Neural progenitor cell (in vitro differentiated cells): ENCODE results near the gene NOLC1. TPM values are rescaled to one million over a fixed set of nuclear protein-coding genes. Genes with fewer than 3 reads are reported as not detected.
"Not testable (repeated sequence)": the region's sequence is repeated elsewhere in the genome, so short reads cannot be mapped to it uniquely, and the experiment has no call there.

Source experiments
- DNase-seq: peaks from one replicate; pipeline ENCODE4 v3.0.0-alpha.2; 2016; ENCODE audit warnings: low spot score
- H2AFZ ChIP-seq: fragments of 200-600 bp; sonication (generic); replicated peaks from 2 replicates; pipeline ENCODE4 v1.6.1; 2016; ENCODE audit warnings: antibody characterized with exemption
- H3F3A ChIP-seq: fragments of 200-600 bp; sonication (generic); 2 replicates; pipeline ENCODE4 v1.6.1; 2016; ENCODE audit warnings: antibody characterized with exemption, low read depth
- H3K27ac ChIP-seq: fragments of 200-600 bp; sonication (generic); 2 replicates; pipeline ENCODE4 v1.5.1; 2016; ENCODE audit warnings: mild to moderate bottlenecking
- H3K27me3 ChIP-seq: fragments of 200-600 bp; sonication (generic); 2 replicates; pipeline ENCODE4 v1.6.1; 2016; ENCODE audit warnings: mild to moderate bottlenecking, moderate library complexity
- H3K36me3 ChIP-seq: fragments of 200-600 bp; sonication (generic); 2 replicates; pipeline ENCODE4 v1.5.1; 2016
- H3K4me1 ChIP-seq: fragments of 200-600 bp; sonication (generic); 2 replicates; pipeline ENCODE4 v1.6.1; 2016; ENCODE audit warnings: mixed run types
- H3K4me2 ChIP-seq: fragments of 200-600 bp; sonication (generic); 2 replicates; pipeline ENCODE4 v1.6.1; 2016
- H3K4me3 ChIP-seq: fragments of 200-600 bp; sonication (generic); 2 replicates; pipeline ENCODE4 v1.5.1; 2016
- H3K79me2 ChIP-seq: fragments of 200-600 bp; sonication (generic); 2 replicates; pipeline ENCODE4 v1.6.1; 2016; ENCODE audit warnings: low read depth
- H3K9ac ChIP-seq: fragments of 200-600 bp; sonication (generic); 2 replicates; pipeline ENCODE4 v1.6.1; 2016
- H3K9me3 ChIP-seq: fragments of 200-600 bp; sonication (generic); 2 replicates; pipeline ENCODE4 v1.5.1; 2016; ENCODE audit warnings: low read depth
- H4K20me1 ChIP-seq: fragments of 200-600 bp; sonication (generic); 2 replicates; pipeline ENCODE4 v1.6.1; 2016; ENCODE audit warnings: low read depth
- H3K27ac Mint-ChIP-seq: 3 replicates; pipeline ENCODE4 v1.8.0; 2021; ENCODE audit warnings: mixed read lengths
- H3K27me3 Mint-ChIP-seq: 2 replicates; pipeline ENCODE4 v1.8.0; 2022; ENCODE audit warnings: low read depth, mild to moderate bottlenecking, inconsistent platforms, moderate library complexity, mixed read lengths; ENCODE audit not compliant: insufficient read depth
- H3K36me3 Mint-ChIP-seq: 3 replicates; pipeline ENCODE4 v1.8.0; 2021; ENCODE audit warnings: mixed read lengths
- H3K4me1 Mint-ChIP-seq: 3 replicates; pipeline ENCODE4 v1.8.0; 2021; ENCODE audit warnings: mixed read lengths
- H3K4me3 Mint-ChIP-seq: 3 replicates; pipeline ENCODE4 v1.8.0; 2021; ENCODE audit warnings: mild to moderate bottlenecking, moderate library complexity, mixed read lengths
- H3K9me3 Mint-ChIP-seq: 3 replicates; pipeline ENCODE4 v1.8.0; 2020; ENCODE audit warnings: mixed read lengths
- CTCF ChIP-seq: fragments of 200-600 bp; sonication (generic); IDR thresholded peaks from 2 replicates; pipeline ENCODE4 v1.5.1; 2017; ENCODE audit warnings: antibody characterized with exemption, mild to moderate bottlenecking
- EZH2 ChIP-seq: fragments of 200-600 bp; sonication (generic); IDR thresholded peaks from 2 replicates; pipeline ENCODE4 v1.6.1; 2017; ENCODE audit warnings: antibody characterized with exemption, mild to moderate bottlenecking, moderate library complexity
- EZH2phosphoT487 ChIP-seq: fragments of 200-600 bp; sonication (generic); IDR thresholded peaks from 2 replicates; pipeline ENCODE4 v1.6.1; 2017; ENCODE audit warnings: antibody characterized with exemption
- total RNA-seq: library from RNA; depleted of rRNA; stranded (reverse); fragments of >200 nt; gene quantifications from 2 replicates; pipeline ENCODE4 v1.2.3, GENCODE V29; 2015; ENCODE audit warnings: low replicate concordance

Gene NOLC1
- total RNA-seq, 1 donor from 2014 or later, result 80.6 TPM

GRCh38 chr10:102185811-102186527 lies 33.8 kb downstream of the NOLC1 start:
- no peak for TF ChIP-seq EZH2
- no peak for TF ChIP-seq CTCF
- TF ChIP-seq EZH2phosphoT487, result no peak
- no peak for DNase-seq
- H3K4me1 Mint-ChIP-seq, result no peaks in the 10 kb centered on the region
- H3K4me3 ChIP-seq, result no peak overlapping the region
- H3K4me1 ChIP-seq, result peaks cover 17% of the 10 kb centered on the region
- H3K27me3 Mint-ChIP-seq, result no peaks in the 10 kb centered on the region
- H3K9me3 ChIP-seq, result peaks cover 10% of the 10 kb centered on the region
- H3K27me3 ChIP-seq, result no peaks in the 10 kb centered on the region
- H3K9ac ChIP-seq, result no peak overlapping the region
- H3F3A ChIP-seq, result peaks cover 12% of the 10 kb centered on the region
- no peaks in the 10 kb centered on the region for H3K36me3 ChIP-seq
- H3K27ac Mint-ChIP-seq, result no peak overlapping the region
- H2AFZ ChIP-seq, result no peak overlapping the region
- no peaks in the 10 kb centered on the region for H4K20me1 ChIP-seq
- H3K4me2 ChIP-seq, result no peak overlapping the region
- no peak overlapping the region for H3K27ac ChIP-seq
- no peaks in the 10 kb centered on the region for H3K79me2 ChIP-seq
- H3K9me3 Mint-ChIP-seq, result peaks cover 11% of the 10 kb centered on the region
- H3K4me3 Mint-ChIP-seq, result no peak overlapping the region
- no peaks in the 10 kb centered on the region for H3K36me3 Mint-ChIP-seq

GRCh38 chr10:102188298-102188940 lies 36.2 kb downstream of the NOLC1 start:
- no peaks in the 10 kb centered on the region for H3K4me1 Mint-ChIP-seq
- no peaks in the 10 kb centered on the region for H3K27me3 ChIP-seq
- H4K20me1 ChIP-seq, result no peaks in the 10 kb centered on the region
- peak overlapping the region; percentile 9 for H3K4me3 ChIP-seq
- H3K4me3 Mint-ChIP-seq, result no peak overlapping the region
- H3K27ac ChIP-seq, result peak overlapping the region; percentile 42
- H3K4me2 ChIP-seq, result peak overlapping the region; percentile 56
- H3F3A ChIP-seq, result peaks cover 12% of the 10 kb centered on the region
- TF ChIP-seq EZH2phosphoT487, result no peak
- TF ChIP-seq CTCF, result no peak
- TF ChIP-seq EZH2, result no peak
- no peak overlapping the region for H3K27ac Mint-ChIP-seq
- H3K36me3 Mint-ChIP-seq, result no peaks in the 10 kb centered on the region
- H3K4me1 ChIP-seq, result peaks cover 17% of the 10 kb centered on the region
- H3K9ac ChIP-seq, result no peak overlapping the region
- DNase-seq, result peak; percentile 11
- peaks cover 11% of the 10 kb centered on the region for H3K27me3 Mint-ChIP-seq
- H3K9me3 ChIP-seq, result peaks cover 10% of the 10 kb centered on the region
- H2AFZ ChIP-seq, result peak overlapping the region; percentile 97
- H3K36me3 ChIP-seq, result no peaks in the 10 kb centered on the region
- H3K9me3 Mint-ChIP-seq, result peaks cover 22% of the 10 kb centered on the region
- H3K79me2 ChIP-seq, result no peaks in the 10 kb centered on the region

DNA sequence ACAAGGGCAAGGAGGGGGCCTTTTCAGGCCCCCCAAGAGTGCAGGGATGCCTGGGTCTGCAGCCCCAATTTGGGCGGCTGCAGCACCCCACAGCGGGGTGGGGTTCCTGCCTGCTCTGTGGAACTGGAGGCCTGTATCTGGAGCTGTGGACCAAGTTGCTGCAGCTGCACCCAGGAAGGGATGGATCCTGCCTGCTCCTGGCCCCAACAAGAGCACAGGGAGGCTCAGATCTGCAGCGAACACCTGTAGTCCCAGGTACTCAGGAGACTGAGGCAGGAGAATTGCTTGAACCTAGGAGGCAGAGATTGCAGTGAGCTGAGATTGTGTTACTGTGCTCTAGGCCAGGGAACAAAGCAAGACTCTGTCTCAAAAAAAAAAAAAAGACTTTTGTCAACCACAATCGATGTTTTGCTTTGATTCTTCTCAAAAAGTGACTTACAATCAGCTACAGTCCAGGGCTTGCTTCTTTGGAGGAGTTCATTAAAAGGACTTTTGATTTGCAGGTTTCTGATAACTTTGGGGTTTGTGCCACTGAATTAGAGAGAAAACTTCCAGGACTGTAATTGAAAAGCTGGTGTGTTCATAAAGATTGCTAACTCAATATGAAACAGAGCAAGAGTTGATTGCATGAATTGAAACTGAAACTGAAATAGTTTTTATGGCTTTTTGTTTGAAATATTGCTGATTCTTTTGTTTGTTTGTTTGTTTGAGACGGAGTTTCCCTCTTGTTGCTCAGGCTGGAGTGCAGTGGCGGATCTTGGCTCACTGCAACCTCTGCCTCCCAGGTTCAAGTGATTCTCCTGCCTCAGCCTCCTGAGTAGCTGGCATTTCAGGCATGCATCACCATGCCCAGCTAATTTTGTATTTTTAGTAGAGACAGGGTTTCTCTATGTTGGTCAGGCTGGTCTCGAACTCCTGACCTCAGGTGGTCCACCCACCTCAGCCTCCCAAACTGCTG lies 37.0 kb downstream of the NOLC1 start:
- H3K27me3 ChIP-seq, H3K4me2 ChIP-seq, H3K79me2 ChIP-seq, H3K36me3 ChIP-seq, H3K4me3 ChIP-seq, H3K27ac Mint-ChIP-seq, H2AFZ ChIP-seq, H3K9ac ChIP-seq, H3K4me3 Mint-ChIP-seq, H4K20me1 ChIP-seq, H3K4me1 Mint-ChIP-seq, H3K36me3 Mint-ChIP-seq, H3K27ac ChIP-seq, DNase-seq: not testable (repeated sequence)
- peaks cover 22% of the 10 kb centered on the region for H3K9me3 Mint-ChIP-seq
- Histone ChIP-seq H3K9me3 (peaks cover 10% of the 10 kb centered on the region), H3K4me1 (peaks cover 17% of the 10 kb centered on the region), H3F3A (peaks cover 12% of the 10 kb centered on the region)
- H3K27me3 Mint-ChIP-seq, result peaks cover 11% of the 10 kb centered on the region
